Gastroesophageal sphincter (tissue), 3 donors: ENCODE measurements around the gene SSBP3.

Experiments used
- POLR2A ChIP-seq, 2 donors: fragments of 450-650 bp; IDR thresholded peaks; one replicate each; pipeline ENCODE4 v1.6.1; 2017; ENCODE audit warnings: antibody characterized with exemption in 2 of 2, mild to moderate bottlenecking in 2 of 2, moderate library complexity in 1 of 2
- POLR2AphosphoS5 ChIP-seq: sonication (generic); formaldehyde crosslinking; IDR thresholded peaks from one replicate; pipeline ENCODE4 v1.6.1; 2017; ENCODE audit warnings: antibody characterized with exemption
- TF ChIP-seq, protein P1 (sequence below), 4 experiments: fragments of 200-600 bp in 2 of 4; fragments of 450-650 bp in 2 of 4; sonication (generic) in 1 of 4; IDR thresholded peaks; one replicate each; pipeline ENCODE4 v1.5.1; 2017 to 2019; ENCODE audit warnings: antibody characterized with exemption in 4 of 4, mild to moderate bottlenecking in 2 of 4, moderate library complexity in 2 of 4

- TF ChIP-seq, protein P1, sequence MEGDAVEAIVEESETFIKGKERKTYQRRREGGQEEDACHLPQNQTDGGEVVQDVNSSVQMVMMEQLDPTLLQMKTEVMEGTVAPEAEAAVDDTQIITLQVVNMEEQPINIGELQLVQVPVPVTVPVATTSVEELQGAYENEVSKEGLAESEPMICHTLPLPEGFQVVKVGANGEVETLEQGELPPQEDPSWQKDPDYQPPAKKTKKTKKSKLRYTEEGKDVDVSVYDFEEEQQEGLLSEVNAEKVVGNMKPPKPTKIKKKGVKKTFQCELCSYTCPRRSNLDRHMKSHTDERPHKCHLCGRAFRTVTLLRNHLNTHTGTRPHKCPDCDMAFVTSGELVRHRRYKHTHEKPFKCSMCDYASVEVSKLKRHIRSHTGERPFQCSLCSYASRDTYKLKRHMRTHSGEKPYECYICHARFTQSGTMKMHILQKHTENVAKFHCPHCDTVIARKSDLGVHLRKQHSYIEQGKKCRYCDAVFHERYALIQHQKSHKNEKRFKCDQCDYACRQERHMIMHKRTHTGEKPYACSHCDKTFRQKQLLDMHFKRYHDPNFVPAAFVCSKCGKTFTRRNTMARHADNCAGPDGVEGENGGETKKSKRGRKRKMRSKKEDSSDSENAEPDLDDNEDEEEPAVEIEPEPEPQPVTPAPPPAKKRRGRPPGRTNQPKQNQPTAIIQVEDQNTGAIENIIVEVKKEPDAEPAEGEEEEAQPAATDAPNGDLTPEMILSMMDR (IDR thresholded peaks at IDR 0.05): no peak
- TF ChIP-seq POLR2AphosphoS5: no peak
- no peak for TF ChIP-seq POLR2A (IDR thresholded peaks at IDR 0.05)
These were observed 105.8 kb downstream of the SSBP3 start for GRCh38 chr1:54300401-54300800.
